Fibroblast of the conjunctiva (primary cell): ENCODE data around the gene GBF1.

Source experiments
- DNase-seq: peaks from one replicate; pipeline ENCODE4 v3.0.0-alpha.2; 2010; ENCODE audit warnings: low read depth

GBF1 gene

GRCh38 chr10:102342958-102343357, 97.6 kb downstream of the GBF1 start:
- no peak for DNase-seq

GRCh38 chr10:102344067-102344466, 98.7 kb downstream of the GBF1 start:
- DNase-seq: no peak

DNA sequence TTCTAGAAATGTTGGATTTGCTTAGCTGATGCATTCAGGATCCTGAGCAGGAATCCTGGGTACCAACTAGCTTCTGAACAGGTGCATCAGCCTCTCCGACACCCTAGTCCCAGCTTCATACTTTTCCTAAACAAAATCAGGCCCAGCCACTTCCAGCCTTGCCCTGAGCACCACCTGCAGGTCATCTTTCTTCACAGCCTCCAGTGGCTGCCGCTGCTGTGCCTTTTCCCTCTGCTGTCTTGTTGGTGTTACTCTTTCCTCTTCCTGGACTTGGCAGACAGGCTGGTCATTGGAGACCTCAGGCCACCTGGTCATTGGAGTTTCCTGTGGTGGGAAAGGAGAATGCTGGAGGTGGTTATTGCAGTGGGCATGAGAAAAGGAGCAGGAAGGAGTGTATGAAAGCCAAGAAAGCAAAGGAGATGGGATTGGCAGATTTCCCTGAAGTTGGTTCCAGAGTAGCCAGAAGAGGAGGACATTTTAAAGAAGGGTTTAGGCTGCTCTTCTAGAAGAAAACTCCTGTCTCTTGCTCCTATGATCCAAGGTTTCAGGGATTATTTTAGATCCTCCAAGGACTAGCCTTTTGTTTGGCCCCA, 102.0 kb downstream of the GBF1 start:
- DNase-seq: peak; percentile 14

DNA sequence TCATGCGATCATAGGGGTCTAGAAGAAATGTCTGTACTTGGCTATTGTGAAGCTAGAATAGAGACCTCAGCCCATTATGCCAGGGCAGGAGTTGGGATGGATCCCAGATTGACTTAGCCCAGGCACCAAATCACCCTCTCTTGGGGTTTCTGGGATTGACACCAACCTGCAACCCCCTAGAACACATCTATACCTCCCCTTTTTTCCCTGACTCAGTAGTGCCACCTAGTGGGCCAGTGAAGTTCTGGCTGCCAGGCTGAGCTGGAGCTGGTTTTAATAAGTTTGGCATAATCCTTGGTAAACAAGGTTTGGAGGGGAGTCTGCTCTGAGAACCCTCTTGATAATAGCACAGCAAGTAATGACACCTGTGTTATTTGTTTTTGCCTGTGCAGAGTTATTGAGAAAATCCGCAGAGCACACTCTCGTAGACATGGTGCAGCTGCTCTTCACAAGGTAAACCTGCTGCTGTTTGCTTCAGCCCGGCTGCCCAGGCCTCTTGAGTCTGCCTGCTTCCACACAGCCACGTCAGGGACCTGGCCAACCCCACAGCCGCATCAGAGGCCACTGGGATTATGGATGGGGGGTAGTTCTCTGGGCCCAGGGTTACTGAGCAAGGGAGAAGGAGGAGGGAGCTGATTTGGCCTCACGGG, 106.9 kb downstream of the GBF1 start:
- peak; percentile 47 for DNase-seq

- DNase-seq: no peak
Observed at GRCh38 chr10:102354451-102354850, 109.1 kb downstream of the GBF1 start.

DNA sequence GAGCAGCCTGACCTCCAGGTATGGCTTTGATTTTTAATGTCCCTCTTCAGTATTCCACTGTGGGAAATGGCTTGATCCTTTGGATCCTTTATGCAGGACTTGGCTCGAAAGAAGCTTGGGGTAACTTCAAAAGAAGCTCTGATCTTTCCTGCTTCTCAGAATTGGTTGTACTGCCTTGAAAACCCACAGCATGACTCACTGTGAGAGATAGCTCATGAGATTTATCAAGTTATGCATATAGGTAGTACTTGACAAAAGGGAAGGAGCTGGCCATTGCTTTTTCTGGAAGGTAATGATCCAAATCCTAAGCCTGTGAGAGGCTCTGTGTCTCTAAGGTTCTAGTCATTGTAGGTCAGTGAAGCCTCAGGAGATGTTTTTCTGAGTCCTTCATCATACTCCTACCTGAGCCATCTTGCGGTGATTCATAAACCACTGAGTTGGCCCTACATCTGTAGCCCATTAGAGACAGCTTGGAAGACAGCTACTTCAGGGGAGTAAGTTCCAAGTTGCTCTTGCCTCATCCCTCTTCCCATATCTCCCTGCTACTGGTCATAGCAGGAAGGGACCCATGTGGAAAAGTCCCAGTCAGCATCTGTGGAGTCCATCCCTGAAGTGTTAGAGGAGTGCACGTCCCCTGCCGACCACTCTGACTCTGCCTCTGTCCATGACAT, 113.5 kb downstream of the GBF1 start:
- DNase-seq: no peak

DNA sequence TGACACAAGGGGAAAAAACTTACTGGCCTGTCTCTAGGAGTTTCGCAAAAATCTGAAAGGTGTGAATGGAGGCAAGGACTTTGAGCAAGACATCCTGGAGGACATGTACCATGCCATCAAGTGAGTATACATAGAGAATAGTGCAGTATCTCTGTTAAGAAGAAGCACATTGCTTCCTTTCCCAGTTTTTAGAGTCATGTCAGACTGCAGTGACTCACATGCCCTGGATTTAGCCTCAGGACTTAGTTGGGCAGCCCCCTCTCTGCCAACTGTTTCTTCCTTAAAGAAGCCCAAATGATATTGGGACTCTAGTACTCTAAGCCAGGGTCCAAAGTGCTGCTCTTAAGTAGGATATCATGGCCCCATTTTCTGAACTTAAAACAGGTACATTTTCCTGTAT, 122.1 kb downstream of the GBF1 start:
- no peak for DNase-seq

GRCh38 chr10:102368077-102368476, 122.7 kb downstream of the GBF1 start:
- DNase-seq: no peak

DNA sequence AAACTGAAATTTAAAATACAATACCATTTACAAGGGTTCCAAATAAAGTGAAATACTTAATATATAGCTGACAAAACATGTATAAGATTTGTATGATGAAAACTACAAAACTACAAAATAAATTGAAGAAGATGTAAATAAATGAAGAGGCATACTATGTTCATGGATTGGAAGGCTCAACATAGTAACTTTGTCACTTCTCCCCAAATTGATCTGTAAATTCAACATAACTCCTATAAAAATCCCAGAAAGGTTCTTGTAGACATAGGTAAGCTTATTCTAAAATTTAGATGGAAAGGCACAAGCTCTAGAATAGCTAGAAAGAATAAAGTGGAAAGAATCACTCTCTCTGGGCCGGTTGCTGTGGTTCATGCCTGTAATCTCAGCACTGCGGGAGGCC, 126.0 kb downstream of the GBF1 start:
- DNase-seq: no peak

DNA sequence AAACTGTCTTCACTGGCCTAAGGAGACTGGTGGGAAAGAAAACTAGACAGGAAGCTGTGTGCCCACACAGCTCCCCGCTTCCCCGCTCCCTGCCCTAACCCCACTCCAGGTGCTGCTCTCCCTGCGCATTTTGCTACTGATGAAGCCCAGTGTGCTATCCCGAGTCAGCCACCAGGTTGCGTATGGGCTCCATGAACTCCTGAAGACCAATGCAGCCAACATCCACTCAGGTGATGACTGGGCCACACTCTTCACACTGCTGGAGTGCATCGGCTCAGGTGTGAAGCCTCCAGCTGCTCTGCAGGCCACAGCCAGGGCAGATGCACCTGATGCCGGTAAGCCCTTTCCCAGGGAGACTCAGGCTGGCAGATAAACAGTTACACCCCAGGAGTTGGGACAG, 129.9 kb downstream of the GBF1 start:
- DNase-seq: no peak

DNA sequence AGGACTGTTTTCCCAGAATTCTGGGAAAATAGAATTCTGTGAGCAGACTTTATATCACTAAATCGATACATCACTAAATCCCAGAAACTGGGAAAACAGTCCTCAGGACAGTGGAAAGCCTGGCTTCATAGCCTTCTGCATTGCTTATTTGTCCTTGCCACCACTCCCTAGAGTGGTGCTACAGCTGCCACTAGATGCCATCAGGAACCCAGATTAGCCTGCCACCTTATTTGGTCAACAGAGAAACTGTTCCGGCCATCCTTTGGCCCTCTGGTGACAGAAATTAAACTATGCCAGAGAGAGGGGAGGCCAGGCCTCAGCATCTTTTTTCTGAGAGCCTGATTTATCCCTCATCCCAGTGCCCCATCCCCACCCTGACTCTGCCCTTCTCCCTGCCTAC, 130.5 kb downstream of the GBF1 start:
- DNase-seq: no peak

DNA sequence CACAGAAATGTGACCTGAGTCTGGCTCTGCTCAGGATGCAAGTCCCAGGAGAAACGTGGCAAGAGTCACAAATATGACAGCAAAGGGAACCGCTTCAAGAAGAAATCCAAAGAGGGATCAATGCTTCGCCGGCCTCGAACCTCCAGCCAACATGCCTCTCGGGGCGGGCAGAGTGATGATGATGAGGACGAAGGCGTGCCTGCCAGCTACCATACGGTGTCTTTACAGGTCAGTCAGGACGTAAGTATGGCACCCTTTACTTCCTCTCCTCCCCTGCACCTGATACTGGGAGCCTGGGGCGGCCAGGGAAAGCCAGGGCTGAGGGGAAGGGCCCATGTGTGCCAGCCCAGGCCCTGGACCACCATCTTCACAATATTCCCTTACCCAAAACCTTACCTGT, 131.6 kb downstream of the GBF1 start:
- no peak for DNase-seq

- no peak for DNase-seq
Observed at GRCh38 chr10:102379383-102379782, 134.1 kb downstream of the GBF1 start.

DNA sequence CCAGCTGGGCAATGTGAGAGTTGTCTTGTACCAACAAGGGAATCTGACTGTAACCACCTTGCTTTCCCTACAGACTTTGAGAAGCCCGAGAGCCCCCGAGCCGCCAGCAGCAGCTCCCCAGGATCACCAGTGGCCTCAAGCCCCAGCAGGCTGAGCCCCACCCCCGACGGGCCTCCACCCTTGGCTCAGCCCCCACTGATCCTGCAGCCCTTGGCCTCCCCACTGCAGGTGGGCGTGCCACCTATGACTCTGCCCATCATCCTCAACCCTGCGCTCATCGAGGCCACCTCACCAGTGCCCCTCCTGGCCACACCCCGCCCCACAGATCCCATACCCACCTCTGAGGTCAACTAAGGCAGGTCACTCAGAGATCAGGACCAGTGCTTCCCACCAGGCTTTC, 136.7 kb downstream of the GBF1 start:
- DNase-seq: no peak

- DNase-seq: no peak
Observed at GRCh38 chr10:102382871-102383270, 137.5 kb downstream of the GBF1 start.

GRCh38 chr10:102384053-102384452, 138.7 kb downstream of the GBF1 start:
- no peak for DNase-seq

GRCh38 chr10:102384606-102385429, 139.5 kb downstream of the GBF1 start:
- DNase-seq: no peak

DNA sequence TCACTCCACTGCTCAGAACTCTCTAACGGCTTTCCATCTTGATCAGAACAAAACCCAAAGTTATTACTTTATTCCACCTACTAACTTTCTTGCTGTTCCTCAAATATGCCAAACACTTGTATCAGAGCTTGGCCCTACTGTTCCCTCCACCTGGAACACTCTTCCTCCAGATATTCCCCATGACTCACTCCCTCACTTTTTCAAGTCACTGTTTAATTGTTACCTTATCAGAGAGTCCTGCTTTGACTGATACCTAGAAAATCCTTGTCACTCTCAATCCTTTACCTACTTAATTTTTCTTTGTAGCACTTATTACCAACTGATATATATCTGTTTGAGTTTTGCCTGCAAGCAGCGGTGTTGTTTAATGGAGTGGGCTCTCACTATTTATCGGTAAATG, 144.6 kb downstream of the GBF1 start:
- no peak for DNase-seq

DNA sequence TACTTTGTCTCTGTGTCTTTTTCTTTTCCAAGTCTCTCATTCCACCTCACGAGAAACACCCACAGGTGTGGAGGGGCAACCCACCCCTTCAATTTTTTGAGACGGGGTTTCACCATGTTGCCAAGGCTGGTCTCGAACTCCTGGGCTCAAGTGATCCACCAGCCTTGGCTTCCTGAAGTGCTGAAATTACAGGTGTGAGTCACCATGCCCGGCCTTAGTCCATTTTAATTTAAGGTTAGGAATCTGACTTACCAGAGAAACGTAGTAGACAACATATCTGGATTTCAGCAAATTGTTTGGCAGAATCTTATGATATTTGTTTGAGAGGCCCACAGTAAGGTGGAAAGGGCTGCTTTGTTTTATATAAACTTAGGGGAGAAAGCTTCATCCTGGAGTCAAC, 147.0 kb downstream of the GBF1 start:
- DNase-seq: no peak

- DNase-seq: no peak
Observed at GRCh38 chr10:102393411-102394078, 148.2 kb downstream of the GBF1 start.

DNA sequence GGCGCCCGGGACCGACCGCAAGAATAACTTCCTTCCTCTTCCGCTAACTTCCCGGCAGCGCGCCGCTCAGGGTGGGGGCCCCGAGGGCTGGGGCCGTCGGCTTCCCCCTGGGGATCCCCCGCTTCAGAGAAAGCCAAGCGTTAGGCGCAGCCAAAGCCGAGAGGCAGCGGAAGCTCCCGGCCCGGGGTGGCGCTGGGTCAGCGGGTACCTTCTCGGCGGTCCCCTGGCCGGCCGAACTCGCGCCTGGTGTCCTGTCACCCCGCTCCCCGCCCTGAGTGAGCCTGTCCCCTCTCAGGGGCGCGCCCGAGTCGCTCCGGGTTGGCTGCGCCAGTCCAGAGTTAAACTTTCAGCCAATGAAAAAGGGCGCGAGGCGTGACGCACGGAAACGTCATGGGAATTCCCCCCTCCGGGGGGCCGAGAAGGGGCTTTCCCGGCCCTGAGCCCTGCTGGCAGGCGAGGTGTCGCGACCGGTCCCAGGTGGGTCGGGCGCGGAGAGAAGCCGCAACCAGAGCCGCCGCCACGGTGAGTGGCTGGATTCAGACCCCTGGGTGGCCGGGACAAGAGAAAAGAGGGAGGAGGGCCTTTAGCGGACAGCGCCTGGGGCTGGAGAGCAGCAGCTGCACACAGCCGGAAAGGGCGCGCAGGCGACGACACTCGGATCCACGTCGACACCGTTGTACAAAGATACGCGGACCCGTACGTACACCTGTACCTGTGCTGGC, 148.9 kb downstream of the GBF1 start:
- peak; percentile 77 for DNase-seq
